ENCODE results near the gene CAGE1.

The CAGE1 gene

GRCh38 chr6:7389451-7390225 is at the start of gene CAGE1, which contains the start of gene RIOK1:
Gene CAGE1, minus strand, starts transcription at chr6:7389742. Its CDS starts 2,569 bp downstream, at chr6:7387173.
Gene RIOK1, plus strand, starts transcription at chr6:7389808. Its CDS starts 195 bp downstream, at chr6:7390003.
- DNase-seq (ENCODE audit: low spot score): peak; percentile 94

GRCh38 chr6:7439228-7439627 is 49.7 kb upstream of the CAGE1 start:
- DNase-seq (ENCODE audit: low spot score): no peak

GRCh38 chr6:7438011-7438410 is 48.5 kb upstream of the CAGE1 start:
- no peak for DNase-seq (ENCODE audit: low spot score)

- no peak for DNase-seq (ENCODE audit: low spot score)
Measured at GRCh38 chr6:7434672-7435071, 45.1 kb upstream of the CAGE1 start.

GRCh38 chr6:7433121-7433617 is 43.6 kb upstream of the CAGE1 start:
- DNase-seq (ENCODE audit: low spot score): no peak

GRCh38 chr6:7432391-7433120 is 43.0 kb upstream of the CAGE1 start:
- no peak for DNase-seq (ENCODE audit: low spot score)

- peak; percentile 27 for DNase-seq (ENCODE audit: low spot score)
Measured at GRCh38 chr6:7431674-7432390, 42.3 kb upstream of the CAGE1 start.

- DNase-seq (ENCODE audit: low spot score): no peak
Measured at GRCh38 chr6:7431313-7431673, 41.8 kb upstream of the CAGE1 start.

GRCh38 chr6:7426447-7427169 is 37.1 kb upstream of the CAGE1 start:
- no peak for DNase-seq (ENCODE audit: low spot score)

- DNase-seq (ENCODE audit: low spot score): no peak
Measured at GRCh38 chr6:7425808-7426190, 36.3 kb upstream of the CAGE1 start.

- peak; percentile 65 for DNase-seq (ENCODE audit: low spot score)
Measured at GRCh38 chr6:7424967-7425807, 35.6 kb upstream of the CAGE1 start.

GRCh38 chr6:7424058-7424457 is 34.5 kb upstream of the CAGE1 start:
- DNase-seq (ENCODE audit: low spot score): no peak

GRCh38 chr6:7421066-7421465 is 31.5 kb upstream of the CAGE1 start:
- no peak for DNase-seq (ENCODE audit: low spot score)

- DNase-seq (ENCODE audit: low spot score): no peak
Measured at GRCh38 chr6:7419065-7419464, 29.5 kb upstream of the CAGE1 start.

GRCh38 chr6:7418238-7418905 is 28.8 kb upstream of the CAGE1 start:
- DNase-seq (ENCODE audit: low spot score): no peak

GRCh38 chr6:7417684-7418083 is 28.1 kb upstream of the CAGE1 start:
- DNase-seq (ENCODE audit: low spot score): no peak

- peak; percentile 35 for DNase-seq (ENCODE audit: low spot score)
Measured at GRCh38 chr6:7414811-7415210, 25.3 kb upstream of the CAGE1 start.

GRCh38 chr6:7413151-7413823 is 23.7 kb upstream of the CAGE1 start:
- DNase-seq (ENCODE audit: low spot score): no peak

GRCh38 chr6:7411328-7411727 is 21.8 kb upstream of the CAGE1 start:
- DNase-seq (ENCODE audit: low spot score): no peak

- DNase-seq (ENCODE audit: low spot score): no peak
Measured at GRCh38 chr6:7410851-7411250, 21.3 kb upstream of the CAGE1 start.

All from hepatic stellate cell (primary cell).